ENCODE measurements around the gene TXNRD1. TPM values are rescaled to one million over a fixed set of nuclear protein-coding genes. Genes with fewer than 3 reads are reported as not detected.

Gene TXNRD1
- total and polyA plus RNA-seq, 4 donors = 23.6 to 70.8 (median 55.7) TPM

DNA sequence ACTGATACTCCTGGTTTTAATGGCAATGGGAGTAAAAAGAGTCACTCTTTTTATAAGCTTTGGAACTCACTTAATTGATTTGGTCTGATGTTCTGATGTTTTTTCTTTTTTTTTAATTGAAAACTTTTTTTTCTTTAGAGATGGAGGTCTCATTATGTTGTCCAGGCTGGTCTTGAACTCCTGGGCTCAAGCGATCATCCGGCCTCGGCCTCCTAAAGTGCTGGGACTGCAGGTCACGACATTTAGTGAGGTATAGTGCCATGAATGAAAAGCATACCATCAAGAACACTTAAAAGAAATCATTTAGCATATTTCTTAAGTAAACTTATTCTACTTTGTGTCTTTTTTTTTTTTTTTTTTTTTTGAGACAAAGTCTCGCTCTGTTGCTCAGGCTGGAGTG, 75.3 kb downstream of the TXNRD1 start (continued):
- TF ChIP-seq, protein P1, sequence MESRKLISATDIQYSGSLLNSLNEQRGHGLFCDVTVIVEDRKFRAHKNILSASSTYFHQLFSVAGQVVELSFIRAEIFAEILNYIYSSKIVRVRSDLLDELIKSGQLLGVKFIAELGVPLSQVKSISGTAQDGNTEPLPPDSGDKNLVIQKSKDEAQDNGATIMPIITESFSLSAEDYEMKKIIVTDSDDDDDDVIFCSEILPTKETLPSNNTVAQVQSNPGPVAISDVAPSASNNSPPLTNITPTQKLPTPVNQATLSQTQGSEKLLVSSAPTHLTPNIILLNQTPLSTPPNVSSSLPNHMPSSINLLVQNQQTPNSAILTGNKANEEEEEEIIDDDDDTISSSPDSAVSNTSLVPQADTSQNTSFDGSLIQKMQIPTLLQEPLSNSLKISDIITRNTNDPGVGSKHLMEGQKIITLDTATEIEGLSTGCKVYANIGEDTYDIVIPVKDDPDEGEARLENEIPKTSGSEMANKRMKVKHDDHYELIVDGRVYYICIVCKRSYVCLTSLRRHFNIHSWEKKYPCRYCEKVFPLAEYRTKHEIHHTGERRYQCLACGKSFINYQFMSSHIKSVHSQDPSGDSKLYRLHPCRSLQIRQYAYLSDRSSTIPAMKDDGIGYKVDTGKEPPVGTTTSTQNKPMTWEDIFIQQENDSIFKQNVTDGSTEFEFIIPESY (IDR thresholded peaks at IDR 0.05) = no peak
- TF ChIP-seq HNF4A (conservative IDR thresholded peaks at IDR 0.05) = no peak

DNA sequence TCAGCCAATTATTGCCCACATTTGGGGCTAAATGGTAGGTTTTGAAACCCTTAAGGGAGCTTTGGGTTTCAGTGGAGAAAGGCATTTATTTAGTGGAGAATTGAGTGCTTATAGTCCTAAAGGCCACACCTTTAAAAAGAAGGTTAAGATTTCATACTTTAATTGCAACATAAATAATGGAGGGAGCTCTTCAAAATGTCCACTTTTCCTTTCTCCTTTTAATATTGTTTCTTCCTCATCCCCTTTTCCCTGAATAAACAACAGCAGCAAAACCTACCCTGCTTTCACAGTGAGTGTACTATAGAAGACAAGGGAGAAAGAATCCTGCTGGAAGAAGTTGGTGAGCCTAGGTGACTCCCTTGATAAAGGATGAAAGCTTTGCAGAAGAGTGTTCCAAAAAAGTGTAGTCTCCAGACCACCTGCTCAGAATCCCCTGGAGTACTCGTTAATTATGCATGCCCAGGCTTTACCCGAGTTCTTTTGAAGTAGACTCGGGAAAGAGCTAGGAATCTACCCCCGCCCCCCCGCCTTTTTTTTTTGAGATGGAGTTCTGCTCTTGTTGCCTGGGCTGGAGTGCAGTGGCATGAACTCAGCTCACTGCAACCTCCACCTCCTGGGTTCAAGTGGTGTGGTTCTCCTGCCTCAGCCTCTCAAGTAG, 76.4 kb downstream of the TXNRD1 start:
- Histone ChIP-seq H3K27me3 (ENCODE audit: control insufficient read depth in 4 of 4, insufficient read depth in 4 of 4, low read length in 3 of 4) (no peaks in the 10 kb centered on the region), H3K4me3 (ENCODE audit: low read depth in 1 of 3, low read length in 3 of 3) (no peak overlapping the region), H3K9me3 (ENCODE audit: control insufficient read depth in 4 of 4, low read length in 3 of 4) (no peaks in the 10 kb centered on the region), H3K36me3 (ENCODE audit: control insufficient read depth in 4 of 4, insufficient read depth in 3 of 4, low read depth in 1 of 4, low read length in 3 of 4) (peaks cover 8 to 24% (median 11%) of the 10 kb centered on the region in 4 donors), H3K27ac (ENCODE audit: low read depth in 1 of 2, low read length in 2 of 2) (no peak overlapping the region), H3K4me1 (ENCODE audit: control insufficient read depth in 4 of 4, insufficient read depth in 4 of 4, low read length in 3 of 4) (peaks cover 3 to 28% (median 5%) of the 10 kb centered on the region in 4 donors), H3K9ac (ENCODE audit: low read depth in 1 of 2, low read length in 2 of 2) (no peak overlapping the region)
- DNase-seq (ENCODE audit: low spot score) = no peak
- 96% methylated on average over 5 of the region's 5 CpGs for WGBS
- no peak for TF ChIP-seq SP1 (IDR thresholded peaks at IDR 0.05)
- no peak for TF ChIP-seq RAD21 (IDR thresholded peaks at IDR 0.05)
- no peak for TF ChIP-seq HNF4G (IDR thresholded peaks at IDR 0.05)
- TF ChIP-seq, protein P2, sequence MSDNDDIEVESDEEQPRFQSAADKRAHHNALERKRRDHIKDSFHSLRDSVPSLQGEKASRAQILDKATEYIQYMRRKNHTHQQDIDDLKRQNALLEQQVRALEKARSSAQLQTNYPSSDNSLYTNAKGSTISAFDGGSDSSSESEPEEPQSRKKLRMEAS (IDR thresholded peaks at IDR 0.05) = no peak

- Histone ChIP-seq H3K4me3 (ENCODE audit: low read depth in 1 of 3, low read length in 3 of 3) (no peak overlapping the region), H3K9ac (ENCODE audit: low read depth in 1 of 2, low read length in 2 of 2) (no peak overlapping the region), H3K9me3 (ENCODE audit: control insufficient read depth in 4 of 4, low read length in 3 of 4) (no peaks in the 10 kb centered on the region), H3K4me1 (ENCODE audit: control insufficient read depth in 4 of 4, insufficient read depth in 4 of 4, low read length in 3 of 4) (peaks cover 3 to 23% (median 5%) of the 10 kb centered on the region in 4 donors), H3K36me3 (ENCODE audit: control insufficient read depth in 4 of 4, insufficient read depth in 3 of 4, low read depth in 1 of 4, low read length in 3 of 4) (peaks cover 8 to 24% (median 11%) of the 10 kb centered on the region in 4 donors), H3K27ac (ENCODE audit: low read depth in 1 of 2, low read length in 2 of 2) (no peak overlapping the region), H3K27me3 (ENCODE audit: control insufficient read depth in 4 of 4, insufficient read depth in 4 of 4, low read length in 3 of 4) (no peaks in the 10 kb centered on the region)
- TF ChIP-seq, protein P3, sequence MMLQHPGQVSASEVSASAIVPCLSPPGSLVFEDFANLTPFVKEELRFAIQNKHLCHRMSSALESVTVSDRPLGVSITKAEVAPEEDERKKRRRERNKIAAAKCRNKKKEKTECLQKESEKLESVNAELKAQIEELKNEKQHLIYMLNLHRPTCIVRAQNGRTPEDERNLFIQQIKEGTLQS (IDR thresholded peaks at IDR 0.05) = no peak
- TF ChIP-seq NR2F2 (IDR thresholded peaks at IDR 0.05) (no peak), SP1 (IDR thresholded peaks at IDR 0.05) (no peak), HNF4G (IDR thresholded peaks at IDR 0.05) (no peak), RXRA (IDR thresholded peaks at IDR 0.05) (no peak), FOXA2 (IDR thresholded peaks at IDR 0.05) (no peak), EGR1 (IDR thresholded peaks at IDR 0.05; ENCODE audit: low read depth in 2 of 2) (no peak), HNF4A (conservative IDR thresholded peaks at IDR 0.05) (no peak), GABPA (IDR thresholded peaks at IDR 0.05 in 1 of 2, conservative IDR thresholded peaks at IDR 0.05 in 1 of 2) (no peak), TAF1 (conservative IDR thresholded peaks at IDR 0.05) (no peak), YY1 (IDR thresholded peaks at IDR 0.05) (no peak), CTCF (IDR thresholded peaks at IDR 0.05; ENCODE audit: low read depth, low read length, missing input control) (no peak), FOXA1 (IDR thresholded peaks at IDR 0.05) (no peak), JUND (IDR thresholded peaks at IDR 0.05) (no peak), REST (IDR thresholded peaks at IDR 0.05) (no peak), RAD21 (IDR thresholded peaks at IDR 0.05) (no peak)
- TF ChIP-seq, protein P2 (IDR thresholded peaks at IDR 0.05) = no peak
- TF ChIP-seq, protein P1 (IDR thresholded peaks at IDR 0.05) = no peak
- 96% methylated on average over 12 of the region's 12 CpGs for WGBS
- no peak for DNase-seq (ENCODE audit: low spot score)
These were observed 77.6 kb downstream of the TXNRD1 start for GRCh38 chr12:104292872-104293794.
